Ovary (tissue), 9 donors: ENCODE results near the gene EPHA10. TPM values are rescaled to one million over a fixed set of nuclear protein-coding genes. Genes with fewer than 3 reads are reported as not detected.

ENCODE experiments used
- DNase-seq, 5 donors: peaks; one replicate each; pipeline ENCODE4 v3.0.0-alpha.2; 2019 to 2020
- H3K27ac ChIP-seq, 2 donors: fragments of 200-600 bp; one replicate each; pipeline versions ENCODE4 v1.5.1 to v1.8.0; 2019 to 2022
- H3K27me3 ChIP-seq: fragments of 200-600 bp; one replicate; pipeline ENCODE4 v1.8.0; 2022
- H3K36me3 ChIP-seq: fragments of 200-600 bp; sonication (generic); one replicate; pipeline ENCODE4 v1.5.1; 2019
- H3K4me1 ChIP-seq: one replicate; pipeline ENCODE4 v1.8.1; 2013; ENCODE audit warnings: mild to moderate bottlenecking, moderate library complexity; ENCODE audit not compliant: insufficient read depth
- H3K4me3 ChIP-seq: fragments of 200-600 bp; sonication (generic); one replicate; pipeline ENCODE4 v1.5.1; 2017
- H3K9me3 ChIP-seq, 2 donors: fragments of 200-600 bp in 1 of 2; sonication (generic) in 1 of 2; one replicate each; pipeline versions ENCODE4 v1.5.1 to v1.8.1; 2013 to 2019; ENCODE audit warnings: mild to moderate bottlenecking in 1 of 2, moderate library complexity in 1 of 2
- CTCF ChIP-seq, 3 donors: fragments of 450-650 bp in 2 of 3; fragments of 200-600 bp in 1 of 3; IDR thresholded peaks; one replicate each; pipeline versions ENCODE4 v1.5.1 to v1.8.0; 2016 to 2022; ENCODE audit warnings: antibody characterized with exemption in 3 of 3, mild to moderate bottlenecking in 1 of 3
- EP300 ChIP-seq: sonication (generic); formaldehyde crosslinking; IDR thresholded peaks from one replicate; pipeline ENCODE4 v1.6.1; 2017; ENCODE audit warnings: antibody characterized with exemption
- POLR2A ChIP-seq: fragments of 450-650 bp; IDR thresholded peaks from one replicate; pipeline ENCODE4 v1.6.1; 2017; ENCODE audit warnings: antibody characterized with exemption, mild to moderate bottlenecking, moderate library complexity
- WGBS, 3 donors: extraction: QIAGEN DNeasy Blood & Tissue Kit in 1 of 3; methylation state at CpG; one replicate each; pipeline versions ENCODE4 v1.1.5 to v1.1.7; 2013 to 2017; 5-methylcytosine and 5-hydroxymethylcytosine counted together
- intact Hi-C, 4 donors: fragments of 100-400 bp; cut with DNase I; formaldehyde crosslinking; loops; one replicate each; pipeline versions ENCODE4 v1.11.0 to v1.15.1; 2022 to 2023
- polyA plus RNA-seq, 2 donors: library from polyadenylated mRNA; stranded (reverse); fragments of 200-250 nt in 1 of 2; fragments of 350-450 nt in 1 of 2; fragmentation: Illumina TruSeq in 1 of 2; extraction: RNeasy Lipid Tissue Mini Kit (QIAGEN cat#74804) in 1 of 2; gene quantifications; one replicate each; pipeline ENCODE4 v1.2.3, GENCODE V29; 2013 to 2014
- total RNA-seq, 7 donors: library from RNA; depleted of rRNA in 2 of 7; stranded (reverse); fragments of >200 nt in 2 of 7; fragmentation: NEBNext Ultra II Directional in 3 of 7; extraction: Animal tissue kit (Norgen Biotek cat#: 25700) in 3 of 7; gene quantifications; one replicate each; pipeline versions ENCODE4 v1.1.0 to v1.2.4, GENCODE V29; 2016 to 2023
- donor health status: DM: no; HTN: no; CAD: no; lungs with moderate emphysema.
- donor health status: DM: no; HTN: no; CAD: no.
- donor health status: Bipolar disorder and iron deficiency.
- donor health status: DM: yes; HTN: yes; CAD: no.
- donor health status: DM: no; HTN: no; CAD: no.
- donor health status: DM: yes; HTN: yes; CAD: no.

The EPHA10 gene
- total and polyA plus RNA-seq, 9 donors: 0.02 to 0.69 (median 0.30) TPM; not detected in 3

DNA sequence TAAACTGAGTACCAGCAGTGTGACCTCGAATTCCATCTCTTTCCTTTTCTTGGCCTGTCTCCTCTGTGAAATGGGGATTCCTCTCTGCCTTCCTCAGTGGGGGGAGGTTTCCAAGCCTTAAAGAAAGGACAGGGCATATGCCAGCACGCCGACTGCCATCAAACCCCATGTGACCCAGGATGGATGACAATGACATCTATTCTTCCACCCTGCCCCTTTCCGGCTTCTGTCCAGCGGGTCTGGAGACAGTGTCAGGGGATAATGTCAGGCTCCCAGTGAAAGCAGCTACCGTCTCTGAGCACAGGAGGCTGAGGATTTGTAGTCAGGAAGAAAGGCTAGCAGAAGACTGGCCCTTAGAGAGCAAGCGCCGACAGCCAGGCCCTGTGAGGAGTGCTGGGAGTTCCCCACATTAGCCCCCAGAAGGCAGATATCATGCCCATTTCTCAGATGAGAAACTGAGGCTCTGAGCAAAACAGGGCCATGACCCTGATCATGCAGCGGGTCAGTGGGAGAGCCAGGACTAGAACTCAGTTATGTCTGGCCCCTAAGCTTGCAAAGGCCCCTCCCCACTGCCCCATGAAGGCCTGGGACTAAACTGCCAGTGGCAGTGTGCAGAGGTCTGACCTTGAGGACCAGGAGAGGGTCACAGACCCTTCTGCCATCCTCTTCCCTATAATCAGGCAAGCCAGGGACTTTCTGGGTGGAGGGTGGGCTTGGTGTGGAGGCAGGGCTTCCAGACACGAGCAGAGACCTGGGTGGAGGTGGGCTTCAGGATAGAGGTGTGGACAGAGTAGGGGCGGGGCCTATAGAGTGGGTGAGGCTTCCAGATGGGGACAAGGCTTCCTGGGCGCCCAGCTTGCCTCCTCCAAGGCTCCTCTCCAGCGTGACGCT is 42.5 kb downstream of the EPHA10 start:
- Histone ChIP-seq H3K4me1 (no peaks in the 10 kb centered on the region), H3K36me3 (no peaks in the 10 kb centered on the region), H3K27ac (no peak overlapping the region), H3K9me3 (no peaks in the 10 kb centered on the region), H3K4me3 (no peak overlapping the region), H3K27me3 (no peaks in the 10 kb centered on the region)
- TF ChIP-seq CTCF (IDR thresholded peaks at IDR 0.05) (no peak), EP300 (no peak), POLR2A (no peak)
- WGBS, 3 donors: 76 to 83% (median 80%) methylated on average over 14 of the region's 14 CpGs
- intact Hi-C loops: no loop called here
- no peak for DNase-seq

DNA sequence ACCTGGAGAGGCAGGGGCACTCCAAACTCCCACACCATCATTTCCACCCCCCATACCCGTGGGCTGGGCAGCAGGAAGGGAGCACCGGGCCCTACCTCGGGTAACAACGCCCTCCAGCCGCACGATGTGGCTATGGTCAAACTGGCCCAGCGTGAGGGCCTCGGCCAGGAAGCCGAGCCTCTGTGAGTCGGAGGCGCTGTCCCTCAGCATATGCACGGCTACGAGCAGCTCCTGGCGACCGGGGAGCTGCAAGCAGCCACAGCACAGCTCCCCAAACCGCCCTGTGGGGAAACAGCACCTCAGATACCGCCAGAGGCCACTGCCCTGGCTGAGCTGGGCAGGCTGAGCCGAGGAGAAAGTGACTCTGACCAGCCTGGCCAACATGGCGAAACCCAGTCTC is 43.4 kb downstream of the EPHA10 start:
- no peaks in the 10 kb centered on the region for H3K9me3 ChIP-seq
- WGBS, 3 donors: 36 to 45% (median 41%) methylated on average over 19 of the region's 19 CpGs
- H3K27ac ChIP-seq: no peak overlapping the region
- no peaks in the 10 kb centered on the region for H3K27me3 ChIP-seq
- H3K4me1 ChIP-seq: no peaks in the 10 kb centered on the region
- TF ChIP-seq POLR2A (no peak), CTCF (IDR thresholded peaks at IDR 0.05) (no peak), EP300 (no peak)
- H3K4me3 ChIP-seq: no peak overlapping the region
- no peaks in the 10 kb centered on the region for H3K36me3 ChIP-seq
- intact Hi-C loops: no loop called here
- no peak for DNase-seq

- Histone ChIP-seq H3K4me1 (no peaks in the 10 kb centered on the region), H3K27ac (no peak overlapping the region), H3K4me3 (no peak overlapping the region), H3K9me3 (no peaks in the 10 kb centered on the region), H3K36me3 (no peaks in the 10 kb centered on the region), H3K27me3 (no peaks in the 10 kb centered on the region)
- intact Hi-C loops: no loop called here
- DNase-seq: no peak
- TF ChIP-seq POLR2A (no peak), EP300 (no peak), CTCF (IDR thresholded peaks at IDR 0.05) (no peak)
- WGBS, 3 donors: 75 to 87% (median 85%) methylated on average over 21 to 22 of the region's 22 CpGs
Measured at GRCh38 chr1:37720231-37721130, 44.4 kb downstream of the EPHA10 start.

- intact Hi-C loops: no loop called here
- H3K27me3 ChIP-seq: no peaks in the 10 kb centered on the region
- no peaks in the 10 kb centered on the region for H3K9me3 ChIP-seq
- 49 to 61% (median 51%) methylated on average over 13 of the region's 13 CpGs for WGBS, 3 donors
- H3K36me3 ChIP-seq: no peaks in the 10 kb centered on the region
- H3K4me3 ChIP-seq: no peak overlapping the region
- TF ChIP-seq CTCF (IDR thresholded peaks at IDR 0.05) (no peak), POLR2A (no peak), EP300 (no peak)
- no peak overlapping the region for H3K27ac ChIP-seq
- no peaks in the 10 kb centered on the region for H3K4me1 ChIP-seq
- DNase-seq: no peak
Measured at GRCh38 chr1:37719572-37720195, 45.2 kb downstream of the EPHA10 start.
